GM10266 (cell line): ENCODE data around the gene SLC39A1.

Source experiments
- DNase-seq: peaks from one replicate; pipeline ENCODE4 v3.0.0; 2012; ENCODE audit errors: extremely low spot score
- CTCF ChIP-seq: IDR thresholded peaks from 2 replicates; pipeline ENCODE4 v1.5.1; 2012; ENCODE audit warnings: mild to moderate bottlenecking, low read depth; ENCODE audit not compliant: control insufficient read depth, insufficient read depth; ENCODE audit errors: missing control alignments

The SLC39A1 gene

GRCh38 chr1:153973071-153973470 is 9.7 kb upstream of the SLC39A1 start:
- DNase-seq = no peak
- no peak for TF ChIP-seq CTCF

GRCh38 chr1:153970346-153970745 is 7.0 kb upstream of the SLC39A1 start:
- no peak for DNase-seq
- no peak for TF ChIP-seq CTCF

DNA sequence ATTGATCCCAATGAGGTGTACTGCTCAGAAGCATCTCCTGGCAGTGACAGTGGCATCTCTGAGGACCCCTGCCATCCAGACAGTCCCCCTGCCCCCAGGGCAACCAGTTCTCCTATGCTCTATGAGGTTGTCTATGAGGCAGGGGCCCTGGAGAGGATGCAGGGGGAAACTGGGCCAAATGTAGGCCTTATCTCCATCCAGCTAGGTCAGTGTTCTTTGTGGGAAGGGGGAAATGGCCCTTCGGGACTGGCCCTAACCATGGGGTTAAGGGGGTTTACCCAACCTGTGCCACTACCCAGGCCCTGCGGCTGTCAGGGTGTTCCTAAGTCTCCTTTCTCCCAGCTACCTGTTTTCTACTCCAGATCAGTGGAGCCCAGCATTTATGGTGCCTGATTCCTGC is 5.6 kb upstream of the SLC39A1 start:
- no peak for DNase-seq
- no peak for TF ChIP-seq CTCF

GRCh38 chr1:153968408-153968807 is 5.1 kb upstream of the SLC39A1 start:
- TF ChIP-seq CTCF = no peak
- DNase-seq = no peak

GRCh38 chr1:153968000-153968363 is 4.6 kb upstream of the SLC39A1 start:
- TF ChIP-seq CTCF = no peak
- DNase-seq = no peak

DNA sequence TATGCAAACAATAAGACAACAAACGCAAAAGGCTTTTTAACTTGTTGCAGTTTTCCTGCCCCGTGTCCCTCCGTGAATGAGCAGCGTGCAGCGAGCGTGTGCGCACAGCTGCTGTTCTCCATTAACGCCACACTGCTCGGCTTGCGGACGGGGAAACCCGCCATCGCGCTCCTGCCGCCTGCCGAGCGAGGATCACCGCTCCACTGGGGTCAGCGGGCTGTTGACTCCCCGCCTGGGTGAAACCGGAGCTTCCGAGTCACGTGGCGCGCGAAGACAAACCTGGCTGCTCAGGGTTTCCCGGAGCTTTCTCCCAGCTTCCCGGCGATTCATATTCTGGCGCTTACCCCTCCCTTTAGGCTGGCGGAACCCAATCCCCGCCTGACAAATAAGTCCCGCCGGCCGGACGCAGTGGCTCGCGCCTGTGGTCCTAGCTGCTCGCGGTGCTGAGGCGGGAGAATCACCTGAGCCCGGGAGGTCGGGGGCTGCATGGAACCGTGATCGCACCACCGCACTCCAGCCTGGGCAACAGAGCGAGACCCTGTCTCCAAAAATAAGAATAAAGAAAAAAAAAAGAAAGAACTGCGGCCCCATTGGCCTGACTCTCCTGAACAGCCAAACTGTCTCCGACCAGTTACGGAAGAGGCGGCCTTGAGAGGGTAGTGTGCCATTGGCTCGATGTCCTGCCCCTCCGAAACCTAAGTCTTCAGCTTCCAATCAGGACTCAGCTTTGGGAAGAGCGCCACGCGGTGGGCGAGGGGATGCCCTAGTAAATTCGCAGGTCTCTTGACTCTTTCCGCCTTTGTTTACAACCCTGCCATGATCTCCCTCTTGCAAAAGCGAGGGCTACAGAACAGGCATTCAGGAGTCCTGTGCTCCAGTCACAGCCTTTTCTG is 4.0 kb upstream of the SLC39A1 start, which contains the start of gene CREB3L4:
CREB3L4 (plus strand) TSS at position 796 of the 893 bp plus-strand sequence. CDS start 624 bp downstream, outside the sequence.
- DNase-seq = peak; percentile 90
- peak; percentile 62 for TF ChIP-seq CTCF

- TF ChIP-seq CTCF = no peak
- DNase-seq = no peak
Observed at GRCh38 chr1:153963850-153964331, 554 bp upstream of the SLC39A1 start.
